Kidney epithelial cell (primary cell): ENCODE data around the gene DAAM2. TPM values are rescaled to one million over a fixed set of nuclear protein-coding genes. Genes with fewer than 3 reads are reported as not detected.

Experiments used
- DNase-seq: peaks from one replicate; pipeline ENCODE4 v3.0.0-alpha.2; 2010; ENCODE audit warnings: low read depth
- H3K27me3 ChIP-seq: 2 replicates; pipeline ENCODE4 v1.6.0; 2011; ENCODE audit warnings: low read length; ENCODE audit not compliant: control insufficient read depth, insufficient read depth
- H3K36me3 ChIP-seq: 2 replicates; pipeline ENCODE4 v1.5.1; 2011; ENCODE audit warnings: low read length; ENCODE audit not compliant: control insufficient read depth, insufficient read depth
- H3K4me3 ChIP-seq: 2 replicates; pipeline ENCODE4 v1.5.1; 2011; ENCODE audit warnings: low read depth, mild to moderate bottlenecking, control low read depth, low read length
- CTCF ChIP-seq: IDR thresholded peaks from 2 replicates; pipeline ENCODE4 v1.5.1; 2011; ENCODE audit warnings: mild to moderate bottlenecking, moderate library complexity, low read length, control low read depth, inconsistent platforms; ENCODE audit not compliant: insufficient read depth, poor library complexity, severe bottlenecking
- total RNA-seq: library from RNA; depleted of rRNA; stranded (reverse); fragments of >200 nt; gene quantifications from 2 replicates; pipeline ENCODE4 v1.2.3, GENCODE V29; 2015

The DAAM2 gene
- total RNA-seq, 1 donor from 2014 or later, result 1.3 TPM

- Histone ChIP-seq H3K4me3 (no peak overlapping the region), H3K27me3 (no peaks in the 10 kb centered on the region), H3K36me3 (no peaks in the 10 kb centered on the region)
- no peak for TF ChIP-seq CTCF
- no peak for DNase-seq
Measured at GRCh38 chr6:39755231-39755630, 36.9 kb upstream of the DAAM2 start.

GRCh38 chr6:39756582-39756981 is 35.6 kb upstream of the DAAM2 start:
- DNase-seq, result no peak
- TF ChIP-seq CTCF, result no peak
- no peak overlapping the region for H3K4me3 ChIP-seq
- H3K36me3 ChIP-seq, result no peaks in the 10 kb centered on the region
- H3K27me3 ChIP-seq, result no peaks in the 10 kb centered on the region

GRCh38 chr6:39758905-39759605 is 33.1 kb upstream of the DAAM2 start:
- Histone ChIP-seq H3K36me3 (no peaks in the 10 kb centered on the region), H3K27me3 (no peaks in the 10 kb centered on the region), H3K4me3 (no peak overlapping the region)
- no peak for DNase-seq
- TF ChIP-seq CTCF, result no peak

GRCh38 chr6:39760226-39760952 is 31.8 kb upstream of the DAAM2 start:
- H3K36me3 ChIP-seq, result no peaks in the 10 kb centered on the region
- no peak for TF ChIP-seq CTCF
- DNase-seq, result no peak
- no peaks in the 10 kb centered on the region for H3K27me3 ChIP-seq
- H3K4me3 ChIP-seq, result no peak overlapping the region

GRCh38 chr6:39765508-39766065 is 26.6 kb upstream of the DAAM2 start:
- no peak overlapping the region for H3K4me3 ChIP-seq
- H3K27me3 ChIP-seq, result no peaks in the 10 kb centered on the region
- no peak for TF ChIP-seq CTCF
- no peaks in the 10 kb centered on the region for H3K36me3 ChIP-seq
- no peak for DNase-seq
